Measurements from ENCODE around the gene DZIP1.
A peak's percentile ranks its signal among the peaks of the same experiment; 100 is the strongest.
"Not testable (repeated sequence)": the region's sequence is repeated elsewhere in the genome, so short reads cannot be mapped to it uniquely, and the experiment has no call there.

The DZIP1 gene

GRCh38 chr13:95644601-95645052 lies at the start of gene DZIP1:
Gene DZIP1 (minus strand): TSS chr13:95644706. CDS start chr13:95642029, 2,677 bp downstream.
- DNase-seq (ENCODE audit: low read depth): peak; percentile 63
- peak within 1 kb of the TSS; percentile 76 for H3K4me3 ChIP-seq (ENCODE audit: low read depth, low read length)

GRCh38 chr13:95690986-95691385 lies 46.5 kb upstream of the DZIP1 start:
- not testable (repeated sequence) for DNase-seq (ENCODE audit: low read depth); H3K4me3 ChIP-seq (ENCODE audit: low read depth, low read length)

- DNase-seq (ENCODE audit: low read depth): no peak
- H3K4me3 ChIP-seq (ENCODE audit: low read depth, low read length): no peak overlapping the region
Observed at GRCh38 chr13:95689582-95689926, 45.0 kb upstream of the DZIP1 start.

GRCh38 chr13:95684960-95685359 lies 40.5 kb upstream of the DZIP1 start:
- not testable (repeated sequence) for DNase-seq (ENCODE audit: low read depth); H3K4me3 ChIP-seq (ENCODE audit: low read depth, low read length)

- no peak overlapping the region for H3K4me3 ChIP-seq (ENCODE audit: low read depth, low read length)
- DNase-seq (ENCODE audit: low read depth): no peak
Observed at GRCh38 chr13:95684418-95684817, 39.9 kb upstream of the DZIP1 start.

GRCh38 chr13:95679722-95680121 lies 35.2 kb upstream of the DZIP1 start:
- no peak overlapping the region for H3K4me3 ChIP-seq (ENCODE audit: low read depth, low read length)
- no peak for DNase-seq (ENCODE audit: low read depth)

- peak overlapping the region; percentile 93 for H3K4me3 ChIP-seq (ENCODE audit: low read depth, low read length)
- DNase-seq (ENCODE audit: low read depth): no peak
Observed at GRCh38 chr13:95678967-95679366, 34.5 kb upstream of the DZIP1 start.

GRCh38 chr13:95677564-95678266 lies 33.2 kb upstream of the DZIP1 start:
- peak overlapping the region; percentile 93 for H3K4me3 ChIP-seq (ENCODE audit: low read depth, low read length)
- no peak for DNase-seq (ENCODE audit: low read depth)

- peak within 1 kb of the TSS; percentile 93 for H3K4me3 ChIP-seq (ENCODE audit: low read depth, low read length)
- peak; percentile 94 for DNase-seq (ENCODE audit: low read depth)
Observed at GRCh38 chr13:95676762-95677563, 32.5 kb upstream of the DZIP1 start, which contains the start of gene DNAJC3. Gene DNAJC3 (plus strand): TSS chr13:95677139. CDS start chr13:95677256, 117 bp downstream.

GRCh38 chr13:95676105-95676761 lies 31.7 kb upstream of the DZIP1 start:
- H3K4me3 ChIP-seq (ENCODE audit: low read depth, low read length): peak overlapping the region; percentile 93

GRCh38 chr13:95671597-95671996 lies 27.1 kb upstream of the DZIP1 start:
- DNase-seq (ENCODE audit: low read depth): no peak

More at GRCh38 chr13:95676105-95676761, 31.7 kb upstream of the DZIP1 start:
- DNase-seq (ENCODE audit: low read depth): no peak

GRCh38 chr13:95667235-95667634 lies 22.7 kb upstream of the DZIP1 start:
- H3K4me3 ChIP-seq (ENCODE audit: low read depth, low read length); DNase-seq (ENCODE audit: low read depth): not testable (repeated sequence)

More at GRCh38 chr13:95671597-95671996, 27.1 kb upstream of the DZIP1 start:
- no peak overlapping the region for H3K4me3 ChIP-seq (ENCODE audit: low read depth, low read length)

- H3K4me3 ChIP-seq (ENCODE audit: low read depth, low read length): no peak overlapping the region
- no peak for DNase-seq (ENCODE audit: low read depth)
Observed at GRCh38 chr13:95660981-95661581, 16.6 kb upstream of the DZIP1 start.

- DNase-seq (ENCODE audit: low read depth): no peak
Observed at GRCh38 chr13:95659500-95659899, 15.0 kb upstream of the DZIP1 start.

GRCh38 chr13:95656386-95657015 lies 12.0 kb upstream of the DZIP1 start:
- H3K4me3 ChIP-seq (ENCODE audit: low read depth, low read length): no peak overlapping the region
- DNase-seq (ENCODE audit: low read depth): no peak

More at GRCh38 chr13:95659500-95659899, 15.0 kb upstream of the DZIP1 start:
- no peak overlapping the region for H3K4me3 ChIP-seq (ENCODE audit: low read depth, low read length)

GRCh38 chr13:95652821-95653220 lies 8.3 kb upstream of the DZIP1 start:
- H3K4me3 ChIP-seq (ENCODE audit: low read depth, low read length): no peak overlapping the region
- no peak for DNase-seq (ENCODE audit: low read depth)

- no peak overlapping the region for H3K4me3 ChIP-seq (ENCODE audit: low read depth, low read length)
- no peak for DNase-seq (ENCODE audit: low read depth)
Observed at GRCh38 chr13:95652244-95652764, 7.8 kb upstream of the DZIP1 start.

GRCh38 chr13:95650696-95651095 lies 6.2 kb upstream of the DZIP1 start:
- DNase-seq (ENCODE audit: low read depth): no peak
- H3K4me3 ChIP-seq (ENCODE audit: low read depth, low read length): no peak overlapping the region

- no peak for DNase-seq (ENCODE audit: low read depth)
- no peak overlapping the region for H3K4me3 ChIP-seq (ENCODE audit: low read depth, low read length)
Observed at GRCh38 chr13:95647321-95647720, 2.8 kb upstream of the DZIP1 start.
